Parathyroid adenoma (tissue), 2 donors: ENCODE measurements around the gene SASH1.

Experiments used
- H2AFZ ChIP-seq: fragments of 300-600 bp; sonication (generic); one replicate; pipeline ENCODE4 v1.7.0; 2017; ENCODE audit warnings: antibody characterized with exemption, mild to moderate bottlenecking
- H3K27ac ChIP-seq: fragments of 300-600 bp; sonication (generic); one replicate; pipeline ENCODE4 v1.7.0; 2017
- H3K27me3 ChIP-seq: fragments of 300-600 bp; sonication (generic); one replicate; pipeline ENCODE4 v1.7.0; 2017; ENCODE audit warnings: low read length; ENCODE audit not compliant: control insufficient read depth, insufficient read depth
- H3K36me3 ChIP-seq: fragments of 300-600 bp; sonication (generic); one replicate; pipeline ENCODE4 v1.7.0; 2017; ENCODE audit warnings: low read length; ENCODE audit not compliant: control insufficient read depth, insufficient read depth
- H3K4me1 ChIP-seq: fragments of 300-600 bp; sonication (generic); one replicate; pipeline ENCODE4 v1.7.0; 2017; ENCODE audit warnings: control low read depth
- H3K4me2 ChIP-seq: fragments of 300-600 bp; sonication (generic); one replicate; pipeline ENCODE4 v1.7.0; 2017; ENCODE audit warnings: low read length
- H3K4me3 ChIP-seq: fragments of 300-600 bp; sonication (generic); one replicate; pipeline ENCODE4 v1.7.0; 2017; ENCODE audit warnings: low read depth, low read length
- H3K79me2 ChIP-seq: fragments of 300-600 bp; sonication (generic); one replicate; pipeline ENCODE4 v1.7.0; 2017; ENCODE audit warnings: control low read depth
- H3K9ac ChIP-seq: fragments of 300-600 bp; sonication (generic); one replicate; pipeline ENCODE4 v1.7.0; 2017; ENCODE audit warnings: mild to moderate bottlenecking
- H3K9me3 ChIP-seq: fragments of 300-600 bp; sonication (generic); one replicate; pipeline ENCODE4 v1.7.0; 2017; ENCODE audit warnings: low read length; ENCODE audit not compliant: control insufficient read depth
- TF ChIP-seq, protein P1 (sequence below): fragments of 300-600 bp; sonication (generic); IDR thresholded peaks from one replicate; pipeline ENCODE4 v1.7.0; 2017; ENCODE audit warnings: antibody characterized with exemption, mild to moderate bottlenecking
- donor health status: primary hyperparathyroidism.

SASH1 gene

DNA sequence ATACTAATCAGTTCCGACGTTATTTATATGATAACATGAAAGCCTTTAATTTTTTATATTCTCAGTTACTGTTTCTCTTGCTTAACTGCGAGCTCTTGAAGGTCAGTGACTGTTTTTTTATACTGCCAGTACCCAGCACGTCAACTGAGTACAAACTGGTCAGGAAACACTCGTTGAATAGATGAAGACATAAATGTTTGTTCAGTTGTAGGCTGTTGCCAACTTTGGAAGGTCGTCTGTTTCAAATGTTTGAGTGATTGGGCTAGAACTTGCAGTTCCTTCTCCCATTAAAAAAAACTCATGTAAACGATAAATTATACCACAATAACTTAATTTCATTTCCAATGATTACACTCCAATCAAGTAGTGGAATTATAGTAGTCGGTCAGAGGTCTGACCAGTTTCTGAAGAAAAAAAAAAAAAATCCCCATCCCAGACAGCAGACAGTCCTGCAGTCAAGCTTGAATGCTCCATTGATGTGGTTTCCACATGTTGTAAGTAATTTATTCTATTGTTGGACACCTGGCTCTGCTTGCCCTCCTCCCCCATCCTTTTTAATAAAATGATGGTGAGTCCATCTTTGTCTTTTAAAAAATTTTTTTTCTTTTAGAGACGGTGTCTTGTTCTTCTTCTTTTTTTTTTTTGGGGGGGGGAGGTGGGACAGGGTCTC is 81.1 kb downstream of the SASH1 start:
- no peak overlapping the region for H3K27ac ChIP-seq
- no peak overlapping the region for H3K4me3 ChIP-seq
- H3K36me3 ChIP-seq, result no peaks in the 10 kb centered on the region

DNA sequence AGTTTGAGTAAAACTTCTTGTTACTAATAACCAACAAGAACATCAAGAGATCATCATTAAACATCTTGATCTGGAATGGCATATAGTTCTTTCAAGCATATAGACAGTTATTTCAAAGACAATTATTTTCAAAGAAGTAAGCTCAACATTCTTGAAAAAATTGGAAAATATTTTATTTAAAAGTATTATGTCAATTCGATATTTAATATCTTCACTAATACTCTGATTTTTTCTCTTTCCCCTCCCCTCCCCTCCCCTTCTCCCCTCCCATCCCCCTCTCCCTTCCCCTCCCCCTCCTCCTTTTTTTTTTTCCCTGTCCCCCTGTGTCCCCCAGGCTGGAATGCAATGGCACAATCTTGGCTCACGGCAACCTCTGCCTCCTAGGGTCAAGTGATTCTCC is 82.8 kb downstream of the SASH1 start:
- Histone ChIP-seq H3K79me2 (no peaks in the 10 kb centered on the region), H3K36me3 (no peaks in the 10 kb centered on the region), H3K27me3 (no peaks in the 10 kb centered on the region), H3K9ac (no peak overlapping the region), H3K4me3 (no peak overlapping the region), H2AFZ (no peak overlapping the region), H3K9me3 (no peaks in the 10 kb centered on the region), H3K4me2 (no peak overlapping the region), H3K27ac (no peak overlapping the region), H3K4me1 (no peaks in the 10 kb centered on the region)
- TF ChIP-seq, protein P1, sequence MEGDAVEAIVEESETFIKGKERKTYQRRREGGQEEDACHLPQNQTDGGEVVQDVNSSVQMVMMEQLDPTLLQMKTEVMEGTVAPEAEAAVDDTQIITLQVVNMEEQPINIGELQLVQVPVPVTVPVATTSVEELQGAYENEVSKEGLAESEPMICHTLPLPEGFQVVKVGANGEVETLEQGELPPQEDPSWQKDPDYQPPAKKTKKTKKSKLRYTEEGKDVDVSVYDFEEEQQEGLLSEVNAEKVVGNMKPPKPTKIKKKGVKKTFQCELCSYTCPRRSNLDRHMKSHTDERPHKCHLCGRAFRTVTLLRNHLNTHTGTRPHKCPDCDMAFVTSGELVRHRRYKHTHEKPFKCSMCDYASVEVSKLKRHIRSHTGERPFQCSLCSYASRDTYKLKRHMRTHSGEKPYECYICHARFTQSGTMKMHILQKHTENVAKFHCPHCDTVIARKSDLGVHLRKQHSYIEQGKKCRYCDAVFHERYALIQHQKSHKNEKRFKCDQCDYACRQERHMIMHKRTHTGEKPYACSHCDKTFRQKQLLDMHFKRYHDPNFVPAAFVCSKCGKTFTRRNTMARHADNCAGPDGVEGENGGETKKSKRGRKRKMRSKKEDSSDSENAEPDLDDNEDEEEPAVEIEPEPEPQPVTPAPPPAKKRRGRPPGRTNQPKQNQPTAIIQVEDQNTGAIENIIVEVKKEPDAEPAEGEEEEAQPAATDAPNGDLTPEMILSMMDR, result no peak

More for the DNA sequence above, 81.1 kb downstream of the SASH1 start:
- Histone ChIP-seq H3K27me3 (no peaks in the 10 kb centered on the region), H3K9ac (no peak overlapping the region), H3K79me2 (no peaks in the 10 kb centered on the region), H3K9me3 (no peaks in the 10 kb centered on the region), H2AFZ (no peak overlapping the region), H3K4me1 (no peaks in the 10 kb centered on the region), H3K4me2 (no peak overlapping the region)
- TF ChIP-seq, protein P1, result no peak

DNA sequence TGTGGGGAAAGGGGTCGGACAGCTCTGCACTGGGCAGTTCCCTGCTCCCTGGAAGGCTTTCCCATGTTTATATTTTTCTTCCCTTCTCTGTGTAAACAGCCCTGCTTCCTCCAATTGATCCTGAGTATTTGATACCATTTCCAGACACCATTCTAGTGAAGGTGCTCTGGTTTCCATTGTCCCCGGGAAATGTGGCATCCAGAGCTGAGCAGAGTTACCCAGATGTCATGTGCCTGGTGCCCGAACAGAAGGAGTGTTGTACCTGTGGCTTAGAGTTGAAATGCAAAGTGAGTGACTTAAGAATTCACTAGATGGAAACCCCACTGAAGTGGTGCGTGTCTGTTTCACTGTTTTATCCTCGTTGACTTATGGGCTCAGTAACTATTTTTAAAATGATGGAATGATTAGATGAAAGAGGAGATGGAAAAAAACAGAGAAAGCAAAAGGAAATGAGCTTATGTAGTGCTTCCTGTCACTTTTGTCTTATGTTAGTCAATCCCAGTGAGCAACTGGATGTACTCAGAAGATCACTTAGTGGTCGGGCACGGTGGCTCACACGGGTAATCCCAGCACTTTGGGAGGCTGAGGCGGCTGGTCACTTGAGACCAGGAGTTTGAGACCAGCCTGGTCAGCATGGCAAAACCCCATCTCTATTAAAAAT is 83.8 kb downstream of the SASH1 start:
- Histone ChIP-seq H3K27me3 (no peaks in the 10 kb centered on the region), H2AFZ (no peak overlapping the region), H3K4me1 (no peaks in the 10 kb centered on the region), H3K9ac (no peak overlapping the region), H3K36me3 (no peaks in the 10 kb centered on the region), H3K4me2 (no peak overlapping the region), H3K9me3 (no peaks in the 10 kb centered on the region), H3K27ac (no peak overlapping the region), H3K79me2 (no peaks in the 10 kb centered on the region), H3K4me3 (no peak overlapping the region)
- TF ChIP-seq, protein P1, result no peak

DNA sequence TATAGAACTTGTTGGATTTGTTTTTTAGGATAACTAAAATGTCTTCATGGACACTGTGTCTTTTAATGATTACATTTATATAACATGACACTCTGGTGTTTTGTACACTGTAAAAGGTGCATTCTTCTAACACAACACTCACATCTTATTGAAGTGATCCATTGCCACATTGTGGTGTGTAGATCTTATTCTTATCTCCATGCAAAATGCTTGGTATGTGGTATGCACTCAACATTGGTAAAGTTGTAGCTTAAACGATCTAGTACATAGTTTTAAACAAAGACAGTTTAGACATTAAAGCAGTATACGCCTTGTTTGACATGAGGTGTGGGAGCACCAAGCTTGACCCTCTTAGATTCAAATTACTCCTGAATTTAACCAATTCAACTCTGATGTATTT is 84.7 kb downstream of the SASH1 start:
- Histone ChIP-seq H2AFZ (no peak overlapping the region), H3K27ac (no peak overlapping the region), H3K4me3 (no peak overlapping the region), H3K4me1 (no peaks in the 10 kb centered on the region), H3K79me2 (no peaks in the 10 kb centered on the region), H3K27me3 (no peaks in the 10 kb centered on the region), H3K9me3 (no peaks in the 10 kb centered on the region), H3K4me2 (no peak overlapping the region), H3K36me3 (no peaks in the 10 kb centered on the region), H3K9ac (no peak overlapping the region)
- TF ChIP-seq, protein P1, result no peak

DNA sequence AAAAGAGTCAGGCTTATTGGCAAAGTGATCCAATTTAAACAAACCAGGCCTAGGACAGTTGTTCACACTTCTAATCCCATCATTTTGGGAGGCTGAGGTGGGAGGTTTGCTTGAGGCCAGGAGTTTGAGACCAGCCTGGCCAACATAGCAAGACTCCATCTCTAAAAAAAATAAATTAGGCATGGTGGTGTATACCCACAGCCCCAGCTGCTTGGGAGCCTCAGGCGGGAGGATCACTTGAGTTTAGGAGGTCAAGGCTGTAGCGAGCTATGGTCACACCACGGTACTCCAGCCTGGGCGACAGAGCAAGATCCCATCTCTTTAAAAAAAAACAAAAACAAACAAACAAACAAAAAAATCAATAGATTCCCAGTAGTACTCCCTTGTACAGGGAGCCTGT is 86.8 kb downstream of the SASH1 start:
- no peak overlapping the region for H2AFZ ChIP-seq
- H3K4me3 ChIP-seq, result no peak overlapping the region
- no peaks in the 10 kb centered on the region for H3K79me2 ChIP-seq
- no peaks in the 10 kb centered on the region for H3K9me3 ChIP-seq
- no peak overlapping the region for H3K9ac ChIP-seq
- H3K4me1 ChIP-seq, result no peaks in the 10 kb centered on the region
- TF ChIP-seq, protein P1, result no peak
- no peak overlapping the region for H3K4me2 ChIP-seq
- no peaks in the 10 kb centered on the region for H3K36me3 ChIP-seq
- no peaks in the 10 kb centered on the region for H3K27me3 ChIP-seq
- no peak overlapping the region for H3K27ac ChIP-seq
